ENCODE results near the gene KRTAP10-1. TPM values are rescaled to one million over a fixed set of nuclear protein-coding genes. Genes with fewer than 3 reads are reported as not detected.

KRTAP10-1 gene
- total RNA-seq, 1 donor from 2014 or later: not detected

DNA sequence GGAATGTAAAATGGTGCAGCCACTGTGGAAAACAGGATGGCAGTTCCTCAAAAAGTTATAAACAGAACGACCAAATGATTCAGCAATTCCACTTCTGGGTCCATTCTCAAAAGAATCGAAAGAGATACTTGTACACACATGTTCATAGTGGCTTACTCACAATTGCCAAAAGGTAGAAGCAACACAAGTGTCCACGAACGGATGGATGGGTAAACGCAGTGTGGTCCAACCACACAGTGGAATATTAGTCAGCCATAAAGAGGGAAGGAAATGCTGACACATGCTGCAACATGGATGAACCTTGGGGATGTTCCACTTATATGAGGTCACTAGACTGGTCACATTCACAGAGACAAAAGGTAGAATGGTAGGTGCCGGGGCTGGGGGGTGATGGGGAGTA is 5.3 kb downstream of the KRTAP10-1 start:
- H3K4me1 Mint-ChIP-seq: peaks cover 3% of the 10 kb centered on the region
- H4K20me1 ChIP-seq (ENCODE audit: low read depth): no peaks in the 10 kb centered on the region
- H3K9me3 ChIP-seq (ENCODE audit: low read depth): no peaks in the 10 kb centered on the region
- H3K9me3 Mint-ChIP-seq: no peaks in the 10 kb centered on the region
- H3K4me1 ChIP-seq: no peaks in the 10 kb centered on the region
- no peaks in the 10 kb centered on the region for H3K27me3 ChIP-seq
- DNase-seq (ENCODE audit: low spot score): no peak
- no peak overlapping the region for H3K9ac ChIP-seq
- no peaks in the 10 kb centered on the region for H3K36me3 Mint-ChIP-seq
- no peak overlapping the region for H2AFZ ChIP-seq (replicated peaks)
- no peaks in the 10 kb centered on the region for H3K79me2 ChIP-seq (ENCODE audit: low read depth)
- H3K27ac Mint-ChIP-seq: no peak overlapping the region
- H3K27ac ChIP-seq: no peak overlapping the region
- H3K4me2 ChIP-seq: no peak overlapping the region
- H3K4me3 ChIP-seq: no peak overlapping the region
- no peak overlapping the region for H3K4me3 Mint-ChIP-seq
- H3F3A ChIP-seq (ENCODE audit: low read depth): no peaks in the 10 kb centered on the region
- TF ChIP-seq, protein P1, sequence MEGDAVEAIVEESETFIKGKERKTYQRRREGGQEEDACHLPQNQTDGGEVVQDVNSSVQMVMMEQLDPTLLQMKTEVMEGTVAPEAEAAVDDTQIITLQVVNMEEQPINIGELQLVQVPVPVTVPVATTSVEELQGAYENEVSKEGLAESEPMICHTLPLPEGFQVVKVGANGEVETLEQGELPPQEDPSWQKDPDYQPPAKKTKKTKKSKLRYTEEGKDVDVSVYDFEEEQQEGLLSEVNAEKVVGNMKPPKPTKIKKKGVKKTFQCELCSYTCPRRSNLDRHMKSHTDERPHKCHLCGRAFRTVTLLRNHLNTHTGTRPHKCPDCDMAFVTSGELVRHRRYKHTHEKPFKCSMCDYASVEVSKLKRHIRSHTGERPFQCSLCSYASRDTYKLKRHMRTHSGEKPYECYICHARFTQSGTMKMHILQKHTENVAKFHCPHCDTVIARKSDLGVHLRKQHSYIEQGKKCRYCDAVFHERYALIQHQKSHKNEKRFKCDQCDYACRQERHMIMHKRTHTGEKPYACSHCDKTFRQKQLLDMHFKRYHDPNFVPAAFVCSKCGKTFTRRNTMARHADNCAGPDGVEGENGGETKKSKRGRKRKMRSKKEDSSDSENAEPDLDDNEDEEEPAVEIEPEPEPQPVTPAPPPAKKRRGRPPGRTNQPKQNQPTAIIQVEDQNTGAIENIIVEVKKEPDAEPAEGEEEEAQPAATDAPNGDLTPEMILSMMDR (IDR thresholded peaks at IDR 0.05): no peak
- TF ChIP-seq EZH2phosphoT487 (IDR thresholded peaks at IDR 0.05) (no peak), EZH2 (IDR thresholded peaks at IDR 0.05) (no peak)
- peaks cover 14% of the 10 kb centered on the region for H3K27me3 Mint-ChIP-seq (ENCODE audit: insufficient read depth, low read depth)
- no peaks in the 10 kb centered on the region for H3K36me3 ChIP-seq

DNA sequence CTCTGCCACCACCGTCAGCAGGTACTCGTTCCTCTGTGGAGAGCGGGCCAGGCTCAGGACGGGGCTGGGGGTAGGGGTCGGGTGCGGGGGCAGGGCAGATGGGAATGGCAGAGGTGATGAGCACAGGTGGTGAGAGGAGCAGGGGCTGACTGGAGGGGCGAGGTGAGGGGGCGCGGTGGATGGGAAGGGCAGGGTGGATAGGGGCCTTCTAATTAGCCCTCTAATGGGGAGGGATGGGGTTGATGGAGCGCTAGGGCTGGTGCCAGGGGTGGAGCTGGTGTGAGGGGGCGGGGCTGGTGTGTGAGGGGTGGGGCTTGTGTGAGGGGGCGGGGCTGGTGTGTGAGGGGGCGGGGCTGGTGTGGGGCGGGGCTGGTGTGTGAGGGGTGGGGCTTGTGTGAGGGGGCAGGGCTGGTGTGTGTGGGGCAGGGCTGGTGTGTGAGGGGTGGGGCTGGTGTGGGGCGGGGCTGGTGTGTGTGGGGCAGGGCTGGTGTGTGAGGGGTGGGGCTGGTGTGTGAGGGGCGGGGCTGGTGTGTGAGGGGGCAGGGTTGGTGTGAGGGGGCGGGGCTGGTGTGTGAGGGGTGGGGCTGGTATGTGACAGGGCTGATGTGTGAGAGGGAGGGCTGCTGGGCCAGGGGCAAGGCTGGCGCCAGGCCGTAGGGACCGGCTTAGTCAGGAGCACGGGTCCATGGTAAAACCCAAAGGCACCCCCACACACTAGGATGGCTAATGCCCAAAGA is 5.9 kb downstream of the KRTAP10-1 start:
- H4K20me1 ChIP-seq (ENCODE audit: low read depth): no peaks in the 10 kb centered on the region
- H3K79me2 ChIP-seq (ENCODE audit: low read depth): no peaks in the 10 kb centered on the region
- no peaks in the 10 kb centered on the region for H3K9me3 ChIP-seq (ENCODE audit: low read depth)
- DNase-seq (ENCODE audit: low spot score): no peak
- Mint-ChIP-seq H3K36me3 (no peaks in the 10 kb centered on the region), H3K27me3 (ENCODE audit: insufficient read depth, low read depth) (peaks cover 14% of the 10 kb centered on the region), H3K4me1 (peaks cover 3% of the 10 kb centered on the region), H3K27ac (no peak overlapping the region), H3K4me3 (no peak overlapping the region), H3K9me3 (no peaks in the 10 kb centered on the region)
- no peaks in the 10 kb centered on the region for H3F3A ChIP-seq (ENCODE audit: low read depth)
- H3K9ac ChIP-seq: no peak overlapping the region
- no peak overlapping the region for H3K4me2 ChIP-seq
- no peaks in the 10 kb centered on the region for H3K27me3 ChIP-seq
- H3K27ac ChIP-seq: no peak overlapping the region
- H3K4me1 ChIP-seq: no peaks in the 10 kb centered on the region
- TF ChIP-seq, protein P1 (IDR thresholded peaks at IDR 0.05): no peak
- no peak for TF ChIP-seq EZH2 (IDR thresholded peaks at IDR 0.05)
- TF ChIP-seq EZH2phosphoT487 (IDR thresholded peaks at IDR 0.05): no peak
- no peaks in the 10 kb centered on the region for H3K36me3 ChIP-seq
- no peak overlapping the region for H3K4me3 ChIP-seq
- H2AFZ ChIP-seq (replicated peaks): no peak overlapping the region

DNA sequence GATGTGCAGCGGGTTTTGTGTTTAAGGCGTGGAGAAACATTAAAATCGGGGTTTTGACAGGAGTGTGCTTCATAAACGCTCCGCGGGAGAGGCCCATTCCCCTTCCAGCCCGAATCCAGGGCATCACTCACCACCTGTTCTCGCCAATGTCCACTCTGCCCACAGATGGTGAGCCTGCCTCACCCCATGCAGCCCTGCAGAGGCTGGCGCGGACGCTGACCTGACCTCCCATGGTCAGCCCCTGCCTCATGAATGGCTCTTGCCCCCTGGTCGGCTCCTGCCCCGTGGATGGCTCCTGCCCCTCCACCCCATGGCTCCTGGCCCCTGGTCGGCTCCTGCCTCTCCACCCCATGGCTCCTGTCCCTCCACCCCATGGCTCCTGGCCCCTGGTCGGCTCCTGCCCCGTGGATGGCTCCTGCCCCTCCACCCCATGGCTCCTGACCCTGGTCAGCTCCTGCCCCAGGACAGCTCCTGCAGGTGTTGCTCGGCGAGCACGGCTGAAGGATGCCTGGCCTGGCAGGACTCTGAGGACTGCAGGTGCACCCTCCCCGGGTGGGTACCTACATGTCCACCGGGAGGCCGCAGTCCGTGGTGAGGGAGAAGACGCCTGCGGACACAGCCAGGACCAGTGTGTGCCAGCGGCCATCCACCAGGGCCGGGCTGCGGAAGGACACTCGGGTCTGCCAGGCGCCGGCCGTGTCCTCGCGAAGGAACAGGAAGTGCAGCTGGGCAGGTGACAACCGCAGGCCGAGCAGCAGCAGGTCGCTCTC is 6.7 kb downstream of the KRTAP10-1 start:
- H3K27me3 Mint-ChIP-seq (ENCODE audit: insufficient read depth, low read depth): peaks cover 18% of the 10 kb centered on the region
- Histone ChIP-seq H3K36me3 (no peaks in the 10 kb centered on the region), H3K79me2 (ENCODE audit: low read depth) (no peaks in the 10 kb centered on the region), H3F3A (ENCODE audit: low read depth) (no peaks in the 10 kb centered on the region), H3K27ac (no peak overlapping the region), H3K9me3 (ENCODE audit: low read depth) (no peaks in the 10 kb centered on the region), H3K4me3 (no peak overlapping the region), H3K9ac (no peak overlapping the region), H3K4me1 (no peaks in the 10 kb centered on the region), H3K4me2 (no peak overlapping the region), H4K20me1 (ENCODE audit: low read depth) (no peaks in the 10 kb centered on the region), H2AFZ (replicated peaks) (no peak overlapping the region), H3K27me3 (no peaks in the 10 kb centered on the region)
- TF ChIP-seq, protein P1 (IDR thresholded peaks at IDR 0.05): no peak
- TF ChIP-seq EZH2phosphoT487 (IDR thresholded peaks at IDR 0.05): no peak
- no peak for TF ChIP-seq EZH2 (IDR thresholded peaks at IDR 0.05)
- no peaks in the 10 kb centered on the region for H3K9me3 Mint-ChIP-seq
- H3K27ac Mint-ChIP-seq: no peak overlapping the region
- no peak for DNase-seq (ENCODE audit: low spot score)
- peaks cover 3% of the 10 kb centered on the region for H3K4me1 Mint-ChIP-seq
- H3K36me3 Mint-ChIP-seq: no peaks in the 10 kb centered on the region
- H3K4me3 Mint-ChIP-seq: no peak overlapping the region

All from neural progenitor cell (in vitro differentiated cells).